ENCODE measurements around the gene DENND5A. TPM values are rescaled to one million over a fixed set of nuclear protein-coding genes. Genes with fewer than 3 reads are reported as not detected.
"Not testable (repeated sequence)": the region's sequence is repeated elsewhere in the genome, so short reads cannot be mapped to it uniquely, and the experiment has no call there.

The DENND5A gene
- total RNA-seq, 1 donor from 2014 or later = 47.6 TPM

DNA sequence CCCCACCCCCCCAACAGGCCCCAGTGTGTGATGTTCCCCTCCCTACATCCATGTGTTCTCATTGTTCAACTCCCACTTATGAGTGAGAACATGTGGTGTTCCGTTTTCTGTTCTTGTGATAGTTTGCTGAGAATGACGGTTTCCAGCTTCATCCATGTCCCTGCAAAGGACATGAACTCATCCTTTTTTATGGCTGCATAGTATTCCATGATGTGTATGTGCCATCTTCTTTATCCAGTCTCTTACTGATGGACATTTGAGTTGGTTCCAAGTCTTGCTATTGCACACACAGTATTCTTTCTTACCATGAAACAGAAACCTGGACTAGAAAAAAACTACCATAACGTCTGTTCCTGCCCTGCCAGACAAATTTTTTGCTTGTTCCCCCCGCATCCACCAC, 6.9 kb downstream of the DENND5A start:
- H3K9me3 Mint-ChIP-seq; H3K27ac Mint-ChIP-seq; DNase-seq (ENCODE audit: low spot score); intact Hi-C loops (cut with micrococcal nuclease); H3K27me3 Mint-ChIP-seq (ENCODE audit: insufficient read depth); H3K4me3 Mint-ChIP-seq: not testable (repeated sequence)
- H3K36me3 Mint-ChIP-seq (ENCODE audit: low read depth) = peaks cover 20% of the 10 kb centered on the region
- peaks cover 37% of the 10 kb centered on the region for H3K4me1 Mint-ChIP-seq (ENCODE audit: low read depth)

DNA sequence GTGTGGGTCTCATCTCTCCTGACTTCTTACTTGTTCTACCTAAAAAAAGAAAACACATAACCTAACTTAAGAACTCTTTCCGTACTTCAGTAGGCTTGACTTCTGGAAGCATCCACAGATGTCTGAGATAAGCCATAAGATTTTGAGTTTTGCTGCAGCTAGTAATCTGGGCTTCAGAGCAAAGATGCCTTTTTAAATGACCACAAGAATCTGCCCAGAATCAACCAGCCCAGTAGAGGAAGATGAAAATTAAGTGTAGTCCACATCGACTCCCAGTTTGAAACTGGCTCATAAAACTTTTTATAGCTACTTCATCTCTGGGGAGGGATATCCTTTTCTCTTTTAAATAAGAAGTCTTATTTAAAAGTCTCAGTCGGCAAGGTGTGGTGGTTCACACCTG, 10.7 kb downstream of the DENND5A start:
- Mint-ChIP-seq H3K36me3 (ENCODE audit: low read depth) (peaks cover 17% of the 10 kb centered on the region), H3K27me3 (ENCODE audit: insufficient read depth) (peaks cover 3% of the 10 kb centered on the region), H3K4me1 (ENCODE audit: low read depth) (peaks cover 39% of the 10 kb centered on the region), H3K27ac (no peak overlapping the region), H3K4me3 (no peak overlapping the region), H3K9me3 (no peaks in the 10 kb centered on the region)
- intact Hi-C loops (cut with micrococcal nuclease) = loop anchor here (5.0 kb wide), 1 partner anchor 252 kb away; the partner anchor contains the start of gene NRIP3
- DNase-seq (ENCODE audit: low spot score) = no peak

DNA sequence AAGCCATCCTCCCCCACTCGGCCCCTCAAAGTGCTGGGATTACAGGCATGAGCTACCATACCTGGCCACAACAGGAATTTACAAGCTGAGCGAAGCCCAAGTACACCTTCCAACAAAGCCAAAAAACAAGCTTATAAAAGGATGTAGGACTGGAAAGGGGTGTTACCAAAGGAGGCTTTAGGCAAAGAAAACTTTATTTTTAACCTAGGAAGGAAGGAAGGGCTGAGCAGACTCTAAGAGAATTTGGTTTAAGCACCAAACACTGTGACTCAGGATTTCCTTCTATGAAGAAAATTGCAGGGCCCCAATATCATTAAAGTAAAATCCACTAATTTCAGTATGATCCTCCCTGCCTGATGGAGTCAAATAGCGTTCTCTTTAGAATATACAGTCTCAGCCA, 12.1 kb downstream of the DENND5A start:
- Mint-ChIP-seq H3K36me3 (ENCODE audit: low read depth) (peaks cover 12% of the 10 kb centered on the region), H3K27ac (no peak overlapping the region), H3K4me1 (ENCODE audit: low read depth) (peaks cover 47% of the 10 kb centered on the region), H3K9me3 (no peaks in the 10 kb centered on the region), H3K4me3 (no peak overlapping the region), H3K27me3 (ENCODE audit: insufficient read depth) (peaks cover 2% of the 10 kb centered on the region)
- no peak for DNase-seq (ENCODE audit: low spot score)
- intact Hi-C loops (cut with micrococcal nuclease) = loop anchor here (5.0 kb wide), 1 partner anchor 251 kb away; the partner anchor contains the start of gene NRIP3

DNA sequence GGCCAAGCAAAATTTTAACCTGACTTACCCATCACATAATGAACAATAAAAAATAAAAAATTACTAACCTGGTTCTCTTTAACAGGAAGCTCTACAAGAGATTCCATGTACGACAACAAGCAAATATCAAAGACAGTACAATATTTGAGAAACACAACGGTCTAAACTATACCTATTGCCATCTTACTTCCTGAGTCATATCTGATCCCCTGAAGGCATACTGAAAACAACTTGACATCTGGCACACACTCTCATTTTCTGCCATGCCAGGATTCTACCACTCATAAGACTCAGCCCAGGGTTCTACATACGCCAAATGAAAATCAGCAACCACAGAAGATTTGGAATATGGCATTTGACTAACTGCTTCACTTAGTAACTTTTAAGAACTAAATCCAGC, 13.8 kb downstream of the DENND5A start:
- peak overlapping the region; percentile 59 for H3K27ac Mint-ChIP-seq
- H3K9me3 Mint-ChIP-seq = no peaks in the 10 kb centered on the region
- no peak for DNase-seq (ENCODE audit: low spot score)
- intact Hi-C loops (cut with micrococcal nuclease) = loop anchor here (2.0 to 5.0 kb wide), 4 partner anchors 19 to 249 kb away; partner anchors contain the start of gene NRIP3
- peaks cover 55% of the 10 kb centered on the region for H3K4me1 Mint-ChIP-seq (ENCODE audit: low read depth)
- peaks cover 2% of the 10 kb centered on the region for H3K27me3 Mint-ChIP-seq (ENCODE audit: insufficient read depth)
- peaks cover 11% of the 10 kb centered on the region for H3K36me3 Mint-ChIP-seq (ENCODE audit: low read depth)
- peak overlapping the region; percentile 4 for H3K4me3 Mint-ChIP-seq

DNA sequence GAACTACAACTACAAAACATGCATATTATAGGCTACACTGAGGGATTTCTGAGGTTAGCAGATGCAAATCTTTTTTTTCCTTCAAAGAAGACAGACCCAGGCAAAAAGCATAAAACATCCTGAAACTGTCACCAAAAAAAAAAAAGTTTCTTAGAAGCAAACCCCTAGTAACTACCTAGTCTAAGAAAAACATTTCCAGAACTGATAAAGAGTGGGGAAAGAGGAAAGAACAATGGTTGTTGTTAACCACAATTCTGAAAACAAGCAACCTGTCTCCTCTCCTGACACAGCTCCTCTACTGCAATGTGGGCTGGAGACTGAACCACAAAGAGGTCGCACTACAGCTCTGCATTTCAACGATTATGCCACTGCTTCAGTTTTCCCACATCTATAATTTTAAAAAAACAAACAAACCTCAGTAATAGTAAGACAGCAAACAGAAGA, 15.0 kb downstream of the DENND5A start:
- peak; percentile 36 for DNase-seq (ENCODE audit: low spot score)
- peak overlapping the region; percentile 38 for H3K4me3 Mint-ChIP-seq
- H3K4me1 Mint-ChIP-seq (ENCODE audit: low read depth) = peaks cover 61% of the 10 kb centered on the region
- intact Hi-C loops (cut with micrococcal nuclease) = loop anchor here (1.0 to 5.0 kb wide), 10 partner anchors 14 to 351 kb away; partner anchors contain the start of genes NRIP3 and TMEM41B
- peaks cover 10% of the 10 kb centered on the region for H3K36me3 Mint-ChIP-seq (ENCODE audit: low read depth)
- H3K27me3 Mint-ChIP-seq (ENCODE audit: insufficient read depth) = peaks cover 1% of the 10 kb centered on the region
- H3K9me3 Mint-ChIP-seq = no peaks in the 10 kb centered on the region
- peak overlapping the region; percentile 50 for H3K27ac Mint-ChIP-seq

DNA sequence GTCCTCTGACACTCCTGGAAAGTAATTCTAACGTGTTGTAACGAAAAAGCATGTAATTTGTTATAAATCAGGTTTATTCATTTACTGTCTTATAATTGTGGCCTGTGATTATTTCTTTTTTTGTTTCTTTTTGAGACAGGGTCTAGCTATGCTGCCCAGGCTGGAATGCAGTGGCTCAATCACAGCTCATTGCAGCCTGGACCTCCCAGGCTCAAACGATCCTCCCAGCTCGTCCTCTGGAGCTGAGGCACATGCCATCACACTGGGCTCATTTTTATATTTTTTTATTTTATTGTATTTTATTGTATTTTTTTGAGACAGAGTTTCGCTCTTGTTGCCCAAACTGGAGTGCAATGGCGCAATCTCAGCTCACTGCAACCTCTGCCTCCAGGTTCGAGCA, 15.9 kb downstream of the DENND5A start:
- Mint-ChIP-seq H3K27me3 (ENCODE audit: insufficient read depth) (no peaks in the 10 kb centered on the region), H3K36me3 (ENCODE audit: low read depth) (peaks cover 6% of the 10 kb centered on the region), H3K27ac (no peak overlapping the region), H3K4me3 (no peak overlapping the region), H3K4me1 (ENCODE audit: low read depth) (peaks cover 57% of the 10 kb centered on the region), H3K9me3 (no peaks in the 10 kb centered on the region)
- intact Hi-C loops (cut with micrococcal nuclease) = no loop called here
- DNase-seq (ENCODE audit: low spot score) = no peak

DNA sequence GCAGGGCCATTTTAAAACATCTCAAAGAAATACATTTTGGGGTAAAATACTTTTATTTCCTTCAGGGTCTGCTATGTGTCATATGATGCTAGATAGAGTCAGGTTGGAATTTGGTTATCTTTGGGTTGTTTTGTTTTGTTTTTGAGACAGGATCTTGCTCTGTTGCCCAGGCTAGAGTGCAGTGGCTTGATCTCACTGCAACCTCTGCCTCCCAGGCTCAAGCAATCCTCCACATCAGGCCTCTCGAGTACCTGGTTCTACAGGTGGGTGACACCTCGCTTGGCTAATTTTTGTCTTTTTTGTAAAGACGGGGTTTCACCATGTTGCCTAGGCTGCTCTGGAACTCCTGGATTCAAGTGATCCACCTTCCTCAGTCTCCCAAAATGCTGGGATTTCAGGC, 17.3 kb downstream of the DENND5A start:
- no peak overlapping the region for H3K27ac Mint-ChIP-seq
- peaks cover 2% of the 10 kb centered on the region for H3K27me3 Mint-ChIP-seq (ENCODE audit: insufficient read depth)
- peaks cover 5% of the 10 kb centered on the region for H3K36me3 Mint-ChIP-seq (ENCODE audit: low read depth)
- peaks cover 61% of the 10 kb centered on the region for H3K4me1 Mint-ChIP-seq (ENCODE audit: low read depth)
- H3K4me3 Mint-ChIP-seq = no peak overlapping the region
- H3K9me3 Mint-ChIP-seq = no peaks in the 10 kb centered on the region
- DNase-seq (ENCODE audit: low spot score) = no peak
- intact Hi-C loops (cut with micrococcal nuclease) = no loop called here

DNA sequence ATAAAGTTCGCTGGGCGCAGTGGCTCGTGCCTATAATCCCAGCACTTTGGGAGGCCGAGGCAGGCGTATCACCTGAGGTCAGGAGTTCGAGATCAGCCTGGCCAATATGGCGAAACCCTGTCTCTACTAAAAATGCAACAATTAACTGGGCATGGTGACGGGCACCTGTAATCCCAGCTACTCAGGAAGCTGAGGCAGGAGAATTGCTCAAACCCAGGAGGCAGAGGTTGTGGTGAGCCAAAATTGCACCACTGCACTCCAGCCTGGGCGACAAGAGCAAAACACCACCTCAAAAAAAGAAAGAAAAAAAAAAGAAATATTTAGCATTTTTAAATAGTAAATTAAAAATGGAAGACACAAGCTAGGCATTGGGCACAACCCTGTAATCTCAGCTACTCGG, 28.9 kb downstream of the DENND5A start:
- H3K27ac Mint-ChIP-seq; H3K9me3 Mint-ChIP-seq; H3K4me3 Mint-ChIP-seq; H3K36me3 Mint-ChIP-seq (ENCODE audit: low read depth); intact Hi-C loops (cut with micrococcal nuclease); DNase-seq (ENCODE audit: low spot score); H3K27me3 Mint-ChIP-seq (ENCODE audit: insufficient read depth): not testable (repeated sequence)
- peaks cover 25% of the 10 kb centered on the region for H3K4me1 Mint-ChIP-seq (ENCODE audit: low read depth)

DNA sequence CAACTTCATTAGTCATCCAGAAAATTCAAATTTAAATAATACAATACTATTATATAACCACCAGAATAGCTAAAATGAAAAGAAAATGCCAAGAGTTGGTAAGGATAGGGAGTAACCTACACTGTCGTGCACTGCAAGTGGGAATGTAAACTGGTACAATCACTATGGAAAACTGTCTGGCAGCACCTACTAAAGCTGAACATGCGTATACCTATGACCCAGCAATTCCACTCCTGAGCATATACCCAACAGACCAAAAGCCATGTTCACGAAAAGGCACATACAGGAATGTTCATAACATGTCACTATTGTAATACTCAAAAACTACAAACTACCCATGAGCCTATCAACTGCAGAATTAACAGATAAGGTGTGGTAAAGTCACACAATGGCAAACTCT, 32.7 kb downstream of the DENND5A start:
- intact Hi-C loops (cut with micrococcal nuclease) = loop anchor here (2.0 kb wide), 1 partner anchor 18 kb away; no protein-coding TSS in a partner anchor
- DNase-seq (ENCODE audit: low spot score) = no peak
- Mint-ChIP-seq H3K9me3 (peaks cover 7% of the 10 kb centered on the region), H3K36me3 (ENCODE audit: low read depth) (peaks cover 4% of the 10 kb centered on the region), H3K27ac (no peak overlapping the region), H3K4me3 (no peak overlapping the region), H3K27me3 (ENCODE audit: insufficient read depth) (no peaks in the 10 kb centered on the region), H3K4me1 (ENCODE audit: low read depth) (peaks cover 34% of the 10 kb centered on the region)

DNA sequence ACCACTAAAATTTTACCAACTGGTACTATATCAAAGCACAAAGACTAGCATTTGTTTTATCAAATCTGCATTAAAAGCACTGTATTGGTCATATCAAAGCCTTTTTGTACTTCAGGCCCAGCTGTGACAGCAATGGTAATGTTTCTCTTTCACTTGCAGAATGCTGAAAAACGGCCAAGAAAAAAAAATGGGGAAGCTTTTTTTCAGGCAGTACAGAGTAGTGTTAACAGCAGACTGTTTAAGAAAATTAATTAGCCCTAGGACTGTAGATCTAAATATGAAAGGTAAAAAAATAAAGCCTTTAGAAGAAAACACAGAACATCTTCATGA, 33.3 kb downstream of the DENND5A start:
- peaks cover 4% of the 10 kb centered on the region for H3K36me3 Mint-ChIP-seq (ENCODE audit: low read depth)
- peaks cover 7% of the 10 kb centered on the region for H3K9me3 Mint-ChIP-seq
- intact Hi-C loops (cut with micrococcal nuclease) = loop anchor here (1.0 to 2.0 kb wide), 3 partner anchors 19 to 32 kb away; no protein-coding TSS in a partner anchor
- H3K27me3 Mint-ChIP-seq (ENCODE audit: insufficient read depth) = no peaks in the 10 kb centered on the region
- no peak for DNase-seq (ENCODE audit: low spot score)
- H3K4me1 Mint-ChIP-seq (ENCODE audit: low read depth) = peaks cover 34% of the 10 kb centered on the region
- H3K4me3 Mint-ChIP-seq = peak overlapping the region; percentile 49
- peak overlapping the region; percentile 27 for H3K27ac Mint-ChIP-seq

DNA sequence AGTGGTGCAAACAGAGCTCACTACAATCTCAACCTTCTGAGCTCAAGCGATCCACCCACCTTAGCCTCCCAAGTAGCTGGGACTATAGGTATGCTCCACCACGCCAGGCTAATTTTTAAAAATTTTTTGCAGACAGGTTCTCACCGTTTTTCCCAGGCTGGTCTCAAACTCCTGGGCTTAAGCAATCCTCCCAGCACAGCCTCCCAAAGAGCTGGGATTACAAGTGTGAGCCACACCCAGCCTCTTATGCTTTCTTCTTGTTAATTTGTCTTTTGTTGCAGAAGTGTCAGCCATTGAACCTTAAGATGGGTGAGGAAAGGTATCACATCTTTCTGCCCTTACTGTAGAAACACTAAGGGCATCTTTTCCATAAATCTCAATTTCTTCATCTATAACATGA, 34.9 kb downstream of the DENND5A start:
- peaks cover 36% of the 10 kb centered on the region for H3K4me1 Mint-ChIP-seq (ENCODE audit: low read depth)

DNA sequence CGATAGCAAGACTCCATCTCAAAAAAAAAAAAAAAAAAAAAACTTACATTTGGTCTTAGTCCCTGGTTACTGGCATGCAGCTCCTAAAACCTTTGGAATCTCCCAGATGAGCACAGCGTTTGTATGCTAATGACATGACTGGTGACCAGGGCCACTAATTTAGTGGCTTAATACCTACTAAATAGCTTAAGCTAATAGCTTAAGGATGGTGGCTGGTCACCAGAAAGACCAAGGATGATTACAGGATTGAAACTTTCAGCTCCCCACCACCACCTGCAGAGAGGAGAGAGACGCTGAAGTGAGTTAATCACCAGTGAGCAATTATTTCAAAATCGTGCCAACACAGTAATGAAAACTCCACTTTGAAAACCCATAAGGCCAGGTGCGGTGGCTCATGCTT, 37.1 kb downstream of the DENND5A start:
- no peak overlapping the region for H3K4me3 Mint-ChIP-seq
- no peaks in the 10 kb centered on the region for H3K9me3 Mint-ChIP-seq
- no peaks in the 10 kb centered on the region for H3K36me3 Mint-ChIP-seq (ENCODE audit: low read depth)
- DNase-seq (ENCODE audit: low spot score) = no peak
- peaks cover 35% of the 10 kb centered on the region for H3K4me1 Mint-ChIP-seq (ENCODE audit: low read depth)
- intact Hi-C loops (cut with micrococcal nuclease) = no loop called here
- no peak overlapping the region for H3K27ac Mint-ChIP-seq
- H3K27me3 Mint-ChIP-seq (ENCODE audit: insufficient read depth) = no peaks in the 10 kb centered on the region

More for the DNA sequence above, 34.9 kb downstream of the DENND5A start:
- Mint-ChIP-seq H3K9me3 (peaks cover 7% of the 10 kb centered on the region), H3K36me3 (ENCODE audit: low read depth) (peaks cover 4% of the 10 kb centered on the region), H3K27me3 (ENCODE audit: insufficient read depth) (no peaks in the 10 kb centered on the region), H3K27ac (no peak overlapping the region), H3K4me3 (no peak overlapping the region)
- intact Hi-C loops (cut with micrococcal nuclease) = loop anchor here (2.0 kb wide), 1 partner anchor 19 kb away; no protein-coding TSS in a partner anchor
- DNase-seq (ENCODE audit: low spot score) = no peak

DNA sequence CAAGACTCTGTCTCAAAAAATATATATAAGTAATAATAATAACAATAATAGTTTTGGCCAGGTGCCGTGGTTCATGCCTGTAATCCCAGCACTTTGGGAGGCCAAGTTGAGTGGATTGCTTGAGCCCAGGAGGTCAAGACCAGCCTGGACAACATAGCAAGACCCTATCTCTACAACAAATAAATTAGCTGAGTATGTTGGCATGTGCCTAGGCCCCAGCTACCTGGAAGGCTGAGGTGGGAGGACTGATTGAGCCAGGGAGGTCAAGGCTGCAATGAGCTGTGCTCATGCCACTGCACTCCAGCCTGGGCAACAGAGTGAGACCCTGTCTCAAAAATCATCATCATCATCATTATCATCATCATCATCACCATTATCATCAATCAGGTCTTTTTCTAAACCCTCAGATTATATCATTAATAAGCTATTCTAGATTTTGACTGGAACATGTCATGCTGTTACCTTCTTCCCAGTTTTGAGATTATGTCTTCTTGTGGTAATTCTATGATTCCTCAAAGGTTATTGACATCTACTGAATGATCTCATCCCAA, 39.3 kb downstream of the DENND5A start:
- H3K4me3 Mint-ChIP-seq = no peak overlapping the region
- peaks cover 18% of the 10 kb centered on the region for H3K4me1 Mint-ChIP-seq (ENCODE audit: low read depth)
- no peaks in the 10 kb centered on the region for H3K9me3 Mint-ChIP-seq
- intact Hi-C loops (cut with micrococcal nuclease) = no loop called here
- no peaks in the 10 kb centered on the region for H3K27me3 Mint-ChIP-seq (ENCODE audit: insufficient read depth)
- no peaks in the 10 kb centered on the region for H3K36me3 Mint-ChIP-seq (ENCODE audit: low read depth)
- no peak for DNase-seq (ENCODE audit: low spot score)
- H3K27ac Mint-ChIP-seq = no peak overlapping the region

Measured in activated T-helper 1 cell treated with anti-CD3 and anti-CD28 coated beads, Interleukin-12 subunit alpha, Interleukin-12 subunit beta, Interleukin-2, Interleukin-4 antibody, amounts not matched to agents 30 ng/mL and 10 ng/mL and 1 ng/mL, durations not matched to agents 14 hours and 24 hours and 36 hours (primary cell).